Measurements from ENCODE around the gene SMC1A. TPM values are rescaled to one million over a fixed set of nuclear protein-coding genes. Genes with fewer than 3 reads are reported as not detected.
"Not testable (repeated sequence)": the region's sequence is repeated elsewhere in the genome, so short reads cannot be mapped to it uniquely, and the experiment has no call there.

SMC1A gene
- total RNA-seq, 4 donors from 2014 or later = 35.5 to 119 (median 39.7) TPM

DNA sequence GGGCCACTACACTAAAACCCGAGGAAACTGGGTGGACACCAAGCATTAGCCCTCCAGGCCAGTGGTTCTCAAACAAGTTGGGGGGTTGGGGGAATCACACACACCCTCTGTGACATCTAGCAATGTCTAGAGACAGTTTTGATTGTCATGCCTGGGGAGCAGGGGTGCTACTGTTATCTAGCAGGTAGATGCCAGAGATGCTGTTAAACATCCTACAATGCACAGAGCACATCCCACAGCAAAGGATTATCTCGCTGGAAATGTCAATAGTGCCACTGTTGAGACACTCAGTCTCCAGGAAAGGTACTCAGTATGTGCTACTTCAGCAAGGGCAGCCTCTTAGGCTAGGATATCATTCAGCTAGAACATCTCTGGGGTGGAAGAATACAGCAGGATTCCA is 1.3 kb downstream of the SMC1A start:
- Histone ChIP-seq H3K4me1 (peaks cover 0 to 12% (median 4%) of the 10 kb centered on the region in 4 donors), H3K36me3 (no peaks in the 10 kb centered on the region), H3K27me3 (no peaks in the 10 kb centered on the region), H3K4me3 (peak overlapping the region in 3 of 4 donors; percentile 69 to 77 (median 75)), H3K27ac (no peak overlapping the region), H3K9me3 (no peaks in the 10 kb centered on the region)
- no peak for TF ChIP-seq POLR2A (IDR thresholded peaks at IDR 0.05)
- TF ChIP-seq CTCF (IDR thresholded peaks at IDR 0.05) = no peak
- DNase-seq = no peak

- not testable (repeated sequence) for H3K9me3 ChIP-seq, H3K27ac ChIP-seq, H3K27me3 ChIP-seq, DNase-seq, H3K4me3 ChIP-seq, H3K36me3 ChIP-seq
- peaks cover 0 to 12% (median 4%) of the 10 kb centered on the region in 4 donors for H3K4me1 ChIP-seq
These were observed 2.1 kb downstream of the SMC1A start for GRCh38 chrX:53420351-53420750.

- Histone ChIP-seq H3K9me3 (no peaks in the 10 kb centered on the region), H3K4me1 (no peaks in the 10 kb centered on the region), H3K36me3 (peaks cover 0 to 47% (median 0%) of the 10 kb centered on the region in 3 donors), H3K27me3 (no peaks in the 10 kb centered on the region), H3K4me3 (no peak overlapping the region), H3K27ac (no peak overlapping the region)
- DNase-seq = no peak
- TF ChIP-seq CTCF (IDR thresholded peaks at IDR 0.05) (no peak), POLR2A (IDR thresholded peaks at IDR 0.05) (no peak)
These were observed 10.0 kb downstream of the SMC1A start for GRCh38 chrX:53412446-53412845.

DNA sequence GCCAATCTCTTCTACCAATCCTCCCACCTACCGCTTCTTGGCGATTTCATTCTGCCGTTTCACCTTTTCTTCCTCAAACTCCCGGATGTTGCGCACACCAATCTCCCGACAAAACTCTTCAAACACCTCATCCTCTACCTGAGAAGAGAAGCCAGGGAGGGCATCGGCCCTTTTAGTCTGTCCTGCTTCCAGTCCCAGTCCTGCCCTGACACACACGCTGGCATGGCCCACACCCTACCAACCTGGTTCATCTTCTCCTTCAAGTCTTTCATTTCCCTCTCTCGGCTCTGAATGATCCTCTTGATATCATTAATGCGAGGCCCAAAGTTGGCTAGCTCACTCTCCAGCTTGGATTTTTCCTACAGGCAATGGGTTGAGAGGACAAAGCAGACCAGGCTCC is 18.9 kb downstream of the SMC1A start:
- TF ChIP-seq CTCF (IDR thresholded peaks at IDR 0.05) = no peak
- TF ChIP-seq POLR2A (IDR thresholded peaks at IDR 0.05) = no peak
- DNase-seq = no peak
- peaks cover 0 to 61% (median 0%) of the 10 kb centered on the region in 3 donors for H3K36me3 ChIP-seq

DNA sequence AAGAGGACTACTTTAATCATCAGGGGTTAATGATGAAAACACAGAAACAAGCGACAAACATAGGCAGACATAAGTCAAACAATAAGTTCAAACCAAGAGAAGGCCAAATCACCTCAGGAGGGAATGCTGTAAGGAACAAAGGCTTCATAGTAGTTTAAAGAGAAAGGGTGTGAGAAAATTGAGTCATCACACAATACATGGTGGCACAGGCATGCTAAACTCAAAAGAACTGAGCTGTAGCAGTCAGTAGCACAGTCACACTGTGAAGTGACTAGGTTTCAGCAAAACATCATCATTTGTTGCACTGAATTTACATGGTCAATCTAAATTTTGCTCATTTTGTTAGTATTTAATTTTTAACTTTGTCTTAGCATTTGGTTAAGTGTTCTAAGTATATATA is 24.2 kb downstream of the SMC1A start:
- H3K4me3 ChIP-seq = no peak overlapping the region
- DNase-seq = no peak
- H3K9me3 ChIP-seq = no peaks in the 10 kb centered on the region
- H3K4me1 ChIP-seq = no peaks in the 10 kb centered on the region
- no peaks in the 10 kb centered on the region for H3K27me3 ChIP-seq
- TF ChIP-seq CTCF (IDR thresholded peaks at IDR 0.05) (no peak), POLR2A (IDR thresholded peaks at IDR 0.05) (no peak)
- H3K36me3 ChIP-seq = peaks cover 0 to 20% (median 0%) of the 10 kb centered on the region in 3 donors
- no peak overlapping the region for H3K27ac ChIP-seq

More for the DNA sequence above, 18.9 kb downstream of the SMC1A start:
- Histone ChIP-seq H3K9me3 (no peaks in the 10 kb centered on the region), H3K4me1 (no peaks in the 10 kb centered on the region), H3K27me3 (no peaks in the 10 kb centered on the region), H3K27ac (no peak overlapping the region), H3K4me3 (no peak overlapping the region)

DNA sequence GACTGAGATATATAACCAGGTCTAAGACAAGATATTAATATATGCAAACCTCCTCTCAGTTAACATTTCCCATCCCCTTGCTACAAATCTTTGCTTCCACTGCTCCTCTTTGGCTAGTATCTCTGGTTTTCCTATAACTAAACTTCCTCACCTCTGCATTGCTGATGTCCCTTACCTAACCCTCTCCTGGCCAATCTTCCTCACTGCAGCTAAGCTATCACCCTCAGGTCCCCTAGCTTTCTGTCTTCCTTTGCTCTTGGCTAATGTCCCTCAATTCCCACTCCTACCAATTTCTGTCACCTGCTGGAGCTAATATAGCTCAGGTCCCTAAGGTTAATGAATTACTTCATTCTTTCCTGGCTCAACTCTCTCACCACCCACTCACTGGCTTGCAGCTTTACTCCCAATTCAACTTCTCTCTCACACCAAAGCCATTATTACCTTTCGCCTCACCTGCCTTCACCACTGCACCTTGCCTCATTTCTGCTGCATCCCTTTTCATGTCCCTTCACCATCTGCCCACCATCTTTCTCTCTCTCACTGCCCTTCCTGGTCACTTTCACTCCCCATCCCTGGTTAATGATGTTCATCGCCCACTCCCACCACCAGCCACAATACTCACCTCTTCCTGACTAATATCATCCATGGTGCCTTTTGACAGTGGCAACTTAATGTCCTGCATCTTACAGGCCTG is 26.7 kb downstream of the SMC1A start:
- DNase-seq = no peak
- Histone ChIP-seq H3K4me3 (no peak overlapping the region), H3K36me3 (peaks cover 0 to 13% (median 0%) of the 10 kb centered on the region in 3 donors), H3K4me1 (no peaks in the 10 kb centered on the region), H3K27ac (no peak overlapping the region), H3K9me3 (no peaks in the 10 kb centered on the region), H3K27me3 (no peaks in the 10 kb centered on the region)
- TF ChIP-seq POLR2A (IDR thresholded peaks at IDR 0.05) = no peak
- no peak for TF ChIP-seq CTCF (IDR thresholded peaks at IDR 0.05)
